H1 (cell line): ENCODE measurements around the gene PTPRD. TPM values are rescaled to one million over a fixed set of nuclear protein-coding genes. Genes with fewer than 3 reads are reported as not detected.

Experiments used
- CTCF ChIA-PET: fragments of 300-600 bp; sonication (Branson Sonifier 250); formaldehyde crosslinking; loops from one replicate; lab custom pipeline; 2021; ENCODE audit not compliant: partially characterized antibody; lab: Charles Lee
- POLR2A ChIA-PET: fragments of 300-600 bp; sonication (Branson Sonifier 250); formaldehyde crosslinking; loops from one replicate; lab custom pipeline; 2021; ENCODE audit warnings: inconsistent platforms; ENCODE audit not compliant: partially characterized antibody; lab: Charles Lee
- DNase-seq, 2 experiments: peaks; one replicate each; pipeline versions ENCODE4 v3.0.0 to v3.0.0-alpha.2; 2010 to 2022; ENCODE audit warnings: low spot score in 2 of 2, low read depth in 1 of 2, mixed read lengths in 1 of 2
- FAIRE-seq: peaks from 2 replicates; lab custom pipeline; 2011; peaks lifted over from hg19 to GRCh38; lab: Jason Lieb, UNC
- H2AFZ ChIP-seq: 2 replicates; pipeline ENCODE4 v1.8.1; 2012; ENCODE audit warnings: low read length, inconsistent platforms
- H2AK5ac ChIP-seq: 2 replicates; pipeline ENCODE4 v1.6.1; 2013; ENCODE audit warnings: low read depth, low read length
- H2BK120ac ChIP-seq: replicated peaks from 2 replicates; pipeline ENCODE3; 2013; ENCODE audit warnings: low read depth, low read length, inconsistent platforms
- H2BK12ac ChIP-seq: 2 replicates; pipeline ENCODE4 v1.6.1; 2013; ENCODE audit warnings: low read depth, low read length
- H2BK15ac ChIP-seq: 2 replicates; pipeline ENCODE4 v1.6.1; 2013; ENCODE audit warnings: low read length
- H2BK20ac ChIP-seq: 2 replicates; pipeline ENCODE4 v1.6.1; 2013; ENCODE audit warnings: low read length
- H2BK5ac ChIP-seq: 2 replicates; pipeline ENCODE4 v1.6.1; 2013; ENCODE audit warnings: low read depth, low read length
- H3K14ac ChIP-seq: 2 replicates; pipeline ENCODE4 v1.6.1; 2013; ENCODE audit warnings: inconsistent platforms; ENCODE audit not compliant: insufficient read length
- H3K18ac ChIP-seq: 2 replicates; pipeline ENCODE4 v1.6.1; 2013; ENCODE audit warnings: low read length; ENCODE audit errors: extremely low read depth
- H3K23ac ChIP-seq: 2 replicates; pipeline ENCODE4 v1.6.1; 2013; ENCODE audit warnings: inconsistent platforms; ENCODE audit not compliant: insufficient read length
- H3K23me2 ChIP-seq: 2 replicates; pipeline ENCODE4 v1.6.1; 2013; ENCODE audit warnings: low read depth, low read length
- H3K27ac ChIP-seq: 2 replicates; pipeline ENCODE4 v1.6.1; 2011; ENCODE audit warnings: low read depth, low read length, inconsistent platforms
- H3K27me3 ChIP-seq, 4 experiments: replicated peaks in 1 of 4; 1 replicate in 1 of 4; 2 replicates in 3 of 4; pipeline versions ENCODE4 v1.6.1 to v1.8.1; 2011 to 2013; ENCODE audit warnings: low read length in 3 of 4, mild to moderate bottlenecking in 3 of 4, inconsistent platforms in 2 of 4, mixed read lengths in 2 of 4, moderate library complexity in 1 of 4; ENCODE audit not compliant: control insufficient read depth in 3 of 4, insufficient read depth in 3 of 4; ENCODE audit errors: extremely low read depth in 1 of 4
- H3K36me3 ChIP-seq, 4 experiments: 2 replicates each; pipeline versions ENCODE4 v1.6.1 to v1.8.1; 2011 to 2013; ENCODE audit warnings: mild to moderate bottlenecking in 4 of 4, low read length in 3 of 4, moderate library complexity in 2 of 4, control low read depth in 1 of 4, inconsistent platforms in 1 of 4; ENCODE audit not compliant: insufficient read depth in 4 of 4, control insufficient read depth in 2 of 4
- H3K4ac ChIP-seq: replicated peaks from 2 replicates; pipeline ENCODE3; 2013; ENCODE audit warnings: low read length, low read depth, mixed read lengths, inconsistent platforms; ENCODE audit not compliant: insufficient read length
- H3K4me1 ChIP-seq, 4 experiments: replicated peaks in 1 of 4; 1 replicate in 1 of 4; 2 replicates in 3 of 4; pipeline versions ENCODE4 v1.6.1 to v1.8.1; 2011 to 2013; ENCODE audit warnings: low read length in 3 of 4, inconsistent platforms in 2 of 4, mixed read lengths in 1 of 4; ENCODE audit not compliant: insufficient read depth in 4 of 4, control insufficient read depth in 3 of 4
- H3K4me2 ChIP-seq, 2 experiments: 2 replicates each; pipeline versions ENCODE4 v1.6.1 to v1.8.1; 2011 to 2013; ENCODE audit warnings: low read depth in 2 of 2, low read length in 2 of 2, control low read depth in 1 of 2, inconsistent platforms in 1 of 2, mild to moderate bottlenecking in 1 of 2; ENCODE audit not compliant: insufficient read depth in 1 of 2
- H3K4me3 ChIP-seq, 4 experiments: fragments of 200-600, 300-600 bp in 1 of 4; sonication (generic), shearing (Covaris generic), sonication (Bioruptor Twin) in 1 of 4; 2 replicates each; pipeline versions ENCODE4 v1.5.1 to v1.8.1; 2011 to 2016; ENCODE audit warnings: low read length in 4 of 4, low read depth in 3 of 4, control low read depth in 2 of 4, inconsistent platforms in 2 of 4, mild to moderate bottlenecking in 2 of 4, mixed read lengths in 1 of 4, moderate library complexity in 1 of 4; ENCODE audit not compliant: insufficient read depth in 2 of 4; ENCODE audit errors: extremely low read depth in 1 of 4
- H3K56ac ChIP-seq: replicated peaks from 2 replicates; pipeline ENCODE3; 2013; ENCODE audit warnings: low read depth, mild to moderate bottlenecking, mixed read lengths, low read length, inconsistent platforms; ENCODE audit not compliant: insufficient read length
- H3K79me1 ChIP-seq: 2 replicates; pipeline ENCODE4 v1.6.1; 2013; ENCODE audit warnings: low read depth, low read length, control low read depth
- H3K79me2 ChIP-seq, 2 experiments: 2 replicates each; pipeline versions ENCODE4 v1.6.1 to v1.8.1; 2012 to 2013; ENCODE audit warnings: low read length in 2 of 2, mild to moderate bottlenecking in 2 of 2, inconsistent platforms in 1 of 2; ENCODE audit not compliant: insufficient read depth in 2 of 2, control insufficient read depth in 1 of 2
- H3K9ac ChIP-seq, 4 experiments: replicated peaks in 1 of 4; 1 replicate in 1 of 4; 2 replicates in 3 of 4; pipeline versions ENCODE4 v1.6.1 to v1.8.1; 2011 to 2013; ENCODE audit warnings: low read depth in 3 of 4, low read length in 3 of 4, control low read depth in 2 of 4, mild to moderate bottlenecking in 2 of 4, moderate library complexity in 2 of 4, inconsistent platforms in 1 of 4; ENCODE audit errors: extremely low read depth in 1 of 4
- H3K9me3 ChIP-seq, 2 experiments: 2 replicates each; pipeline versions ENCODE4 v1.6.1 to v1.8.1; 2012 to 2013; ENCODE audit warnings: mild to moderate bottlenecking in 2 of 2, moderate library complexity in 2 of 2, control low read depth in 1 of 2, inconsistent platforms in 1 of 2, low read depth in 1 of 2, low read length in 1 of 2, mixed read lengths in 1 of 2; ENCODE audit not compliant: insufficient read depth in 2 of 2
- H4K20me1 ChIP-seq, 2 experiments: replicated peaks in 1 of 2; 2 replicates each; pipeline versions ENCODE3 to v1.8.1; 2011 to 2013; ENCODE audit warnings: inconsistent platforms in 2 of 2, low read length in 2 of 2, mild to moderate bottlenecking in 1 of 2; ENCODE audit not compliant: insufficient read depth in 2 of 2, control insufficient read depth in 1 of 2
- H4K5ac ChIP-seq: 2 replicates; pipeline ENCODE4 v1.6.1; 2013; ENCODE audit warnings: low read length, low read depth, mixed read lengths, inconsistent platforms; ENCODE audit not compliant: insufficient read length
- H4K8ac ChIP-seq: 2 replicates; pipeline ENCODE4 v1.8.0; 2013; ENCODE audit warnings: mild to moderate bottlenecking, moderate library complexity, low read length, inconsistent platforms; ENCODE audit not compliant: insufficient read depth; ENCODE audit errors: extremely low read depth
- H4K91ac ChIP-seq: replicated peaks from 2 replicates; pipeline ENCODE3; 2013; ENCODE audit warnings: low read length, mixed read lengths, inconsistent platforms; ENCODE audit not compliant: insufficient read length
- CBX5 ChIP-seq: fragments of 300-800, 300-1000 bp; sonication (generic); IDR thresholded peaks from 2 replicates; pipeline ENCODE4 v1.7.1; 2016; ENCODE audit warnings: antibody characterized with exemption, low read length, low read depth
- CBX8 ChIP-seq: fragments of 300-800, 300-1000 bp; sonication (generic); IDR thresholded peaks from 2 replicates; pipeline ENCODE4 v1.7.1; 2016; ENCODE audit warnings: low read depth, low read length, borderline replicate concordance
- CTBP2 ChIP-seq: IDR thresholded peaks from 2 replicates; pipeline ENCODE4 v1.7.0; 2011; ENCODE audit warnings: borderline replicate concordance, mild to moderate bottlenecking, moderate library complexity, mixed read lengths, low read length; ENCODE audit not compliant: insufficient read depth, insufficient read length
- E2F6 ChIP-seq: IDR thresholded peaks from 2 replicates; pipeline ENCODE4 v1.6.1; 2012; ENCODE audit warnings: inconsistent platforms
- HDAC2 ChIP-seq, 2 experiments: fragments of 300-600 bp in 1 of 2; sonication (generic) in 1 of 2; IDR thresholded peaks; 2 replicates each; pipeline ENCODE4 v1.6.1; 2011 to 2012; ENCODE audit warnings: low read depth in 2 of 2, low read length in 2 of 2, mild to moderate bottlenecking in 2 of 2, moderate library complexity in 2 of 2, borderline replicate concordance in 1 of 2, inconsistent platforms in 1 of 2
- JUND ChIP-seq: IDR thresholded peaks from 2 replicates; pipeline ENCODE4 v1.6.1; 2011; ENCODE audit warnings: mild to moderate bottlenecking, improper control_type of control experiment, low read length
- MAX ChIP-seq: IDR thresholded peaks from 2 replicates; pipeline ENCODE4 v1.6.1; 2012; ENCODE audit warnings: inconsistent platforms
- SIN3A ChIP-seq, 2 experiments: IDR thresholded peaks in 1 of 2; conservative IDR thresholded peaks in 1 of 2; 2 replicates each; pipeline ENCODE4 v1.6.1; 2011 to 2012; ENCODE audit warnings: low read length in 2 of 2, improper control_type of control experiment in 1 of 2, low read depth in 1 of 2, mild to moderate bottlenecking in 1 of 2
- TAF1 ChIP-seq: IDR thresholded peaks from 2 replicates; pipeline ENCODE4 v1.6.1; 2011; ENCODE audit warnings: mild to moderate bottlenecking, low read depth, low read length
- TBP ChIP-seq: IDR thresholded peaks from 2 replicates; pipeline ENCODE4 v1.6.1; 2011; ENCODE audit warnings: low read depth, low read length, improper control_type of control experiment
- TCF12 ChIP-seq: IDR thresholded peaks from 2 replicates; pipeline ENCODE4 v1.6.1; 2011; ENCODE audit warnings: low read depth, mild to moderate bottlenecking, low read length
- YY1 ChIP-seq: IDR thresholded peaks from 2 replicates; pipeline ENCODE4 v1.6.1; 2011; ENCODE audit warnings: low read depth, mild to moderate bottlenecking, low read length
- WGBS, 2 experiments: shearing (Covaris generic) in 1 of 2; methylation state at CpG; one replicate each; pipeline versions ENCODE4 v1.1.6 to v1.1.7; 2013 to 2015; ENCODE audit warnings: low lambda C conversion rate in 2 of 2, mixed read lengths in 2 of 2, inconsistent platforms in 1 of 2, low coverage in 1 of 2, missing lambda C conversion rate in 1 of 2; ENCODE audit not compliant: insufficient replicate concordance in 2 of 2, insufficient coverage in 1 of 2, insufficient read length in 1 of 2; ENCODE audit errors: extremely low coverage in 1 of 2, missing lambda C conversion rate in 1 of 2; 5-methylcytosine and 5-hydroxymethylcytosine counted together
- polyA plus RNA-seq, 7 experiments: library from polyadenylated mRNA; depleted of rRNA in 3 of 7; stranded (reverse) in 5 of 7; unstranded in 2 of 7; fragments of >200 nt in 5 of 7; fragments of 200-250 nt in 2 of 7; gene quantifications; 1 replicate in 5 of 7; 2 replicates in 1 of 7; 4 replicates in 1 of 7; pipeline versions ENCODE4 v1.2.1 to v1.2.3, GENCODE V29; 2011 to 2013; ENCODE audit warnings: missing spikeins in 2 of 7, mixed read lengths in 2 of 7
- total RNA-seq: library from RNA; stranded (reverse); fragmentation: NEBNext Ultra II Directional; extraction: Animal tissue kit (Norgen Biotek cat#: 25700); gene quantifications from 2 replicates; pipeline ENCODE4 v1.2.1, GENCODE V29; 2021

The PTPRD gene
- total and polyA plus RNA-seq, 2 of the 8 experiments (the other 6 are each of a cell fraction or from before 2014, with no cell fraction given): 17.2 to 77.0 TPM

- Histone ChIP-seq H3K18ac (no peak overlapping the region), H4K91ac (no peak overlapping the region), H3K4ac (no peak overlapping the region), H3K23me2 (no peaks in the 10 kb centered on the region), H3K23ac (no peak overlapping the region), H2BK5ac (no peak overlapping the region), H3K4me1 (no peaks in the 10 kb centered on the region), H3K27ac (no peak overlapping the region), H2BK15ac (no peak overlapping the region), H2BK20ac (no peak overlapping the region), H3K27me3 (no peaks in the 10 kb centered on the region), H2BK12ac (no peak overlapping the region), H2BK120ac (no peak overlapping the region), H3K56ac (no peak overlapping the region), H4K5ac (no peak overlapping the region), H3K14ac (no peak overlapping the region), H3K4me2 (no peak overlapping the region), H3K36me3 (no peaks in the 10 kb centered on the region), H3K9me3 (no peaks in the 10 kb centered on the region), H3K4me3 (no peak overlapping the region), H3K9ac (no peak overlapping the region), H4K20me1 (no peaks in the 10 kb centered on the region), H4K8ac (no peak overlapping the region), H3K79me2 (no peaks in the 10 kb centered on the region), H2AFZ (no peak overlapping the region), H2AK5ac (no peak overlapping the region), H3K79me1 (no peaks in the 10 kb centered on the region)
- 93% methylated on average over 1 of the region's 1 CpG; no CpG with 5 or more reads in 1 of the 2 experiments for WGBS, 2 experiments
- ChIA-PET POLR2A (no interaction called here), CTCF (interaction anchor here (1.6 kb wide), 1 partner anchor 20 kb away, joined by 3 read pairs; no protein-coding TSS in a partner anchor)
- DNase-seq (no peak), FAIRE-seq (no peak)
- no peak for TF ChIP-seq SIN3A (conservative IDR thresholded peaks at IDR 0.05 in 1 of 2, IDR thresholded peaks at IDR 0.05 in 1 of 2; ENCODE audit: low read depth in 1 of 2, low read length in 2 of 2)
- TF ChIP-seq CTBP2: no peak
- no peak for TF ChIP-seq TAF1
- no peak for TF ChIP-seq TBP
- no peak for TF ChIP-seq CBX5
- TF ChIP-seq HDAC2 (IDR thresholded peaks at IDR 0.05; ENCODE audit: borderline replicate concordance in 1 of 2, low read depth in 2 of 2, low read length in 2 of 2): no peak
- no peak for TF ChIP-seq E2F6
- TF ChIP-seq CBX8: no peak
- no peak for TF ChIP-seq YY1
- TF ChIP-seq MAX: no peak
- no peak for TF ChIP-seq JUND
- TF ChIP-seq TCF12: no peak
These were observed 363.9 kb downstream of the PTPRD start for GRCh38 chr9:10248890-10249289.
